Thyroid gland (tissue), 4 donors: ENCODE measurements around the gene CRLF1. TPM values are rescaled to one million over a fixed set of nuclear protein-coding genes. Genes with fewer than 3 reads are reported as not detected.
A peak's percentile ranks its signal among the peaks of the same experiment; 100 is the strongest.

Experiments
- DNase-seq, 2 donors: peaks; one replicate each; pipeline ENCODE4 v3.0.0-alpha.2; 2019
- H3K27ac ChIP-seq, 3 donors: fragments of 200-600 bp; sonication (generic); 1 replicate in 2 of 3; 2 replicates in 1 of 3; pipeline ENCODE4 v1.5.1; 2016 to 2019; ENCODE audit warnings: mild to moderate bottlenecking in 1 of 3, moderate library complexity in 1 of 3
- H3K27me3 ChIP-seq: fragments of 200-600 bp; sonication (generic); one replicate; pipeline ENCODE4 v1.5.1; 2019
- H3K36me3 ChIP-seq, 2 donors: fragments of 200-600 bp; sonication (generic); one replicate each; pipeline ENCODE4 v1.5.1; 2016 to 2019
- H3K4me1 ChIP-seq, 2 donors: fragments of 200-600 bp; sonication (generic); one replicate each; pipeline ENCODE4 v1.5.1; 2017 to 2019
- H3K4me3 ChIP-seq, 3 donors: fragments of 200-600 bp; sonication (generic); replicated peaks in 1 of 3; 1 replicate in 2 of 3; 2 replicates in 1 of 3; pipeline ENCODE4 v1.5.1; 2016; ENCODE audit warnings: mild to moderate bottlenecking in 1 of 3
- H3K9me3 ChIP-seq: fragments of 200-600 bp; sonication (generic); one replicate; pipeline ENCODE4 v1.5.1; 2017
- CTCF ChIP-seq, 6 experiments: fragments of 200-600 bp in 3 of 6; fragments of 450-650 bp in 3 of 6; sonication (generic) in 3 of 6; IDR thresholded peaks; one replicate each; pipeline ENCODE4 v1.5.1; 2016 to 2019; ENCODE audit warnings: antibody characterized with exemption in 6 of 6, mild to moderate bottlenecking in 2 of 6, inconsistent platforms in 1 of 6, moderate library complexity in 1 of 6
- POLR2A ChIP-seq, 2 donors: fragments of 450-650 bp; IDR thresholded peaks; one replicate each; pipeline ENCODE4 v1.6.1; 2017; ENCODE audit warnings: antibody characterized with exemption in 2 of 2, mild to moderate bottlenecking in 2 of 2, moderate library complexity in 1 of 2
- WGBS, 2 donors: methylation state at CpG; one replicate each; pipeline ENCODE4 v1.1.5; 2017; 5-methylcytosine and 5-hydroxymethylcytosine counted together
- intact Hi-C: fragments of 100-400 bp; cut with DNase I; formaldehyde crosslinking; loops from one replicate; pipeline ENCODE4 v1.15.1; 2023
- total RNA-seq, 4 donors: library from RNA; depleted of rRNA; stranded (reverse); fragments of >200 nt; gene quantifications; one replicate each; pipeline ENCODE4 v1.2.3, GENCODE V29; 2016

The CRLF1 gene
- total RNA-seq, 4 donors from 2014 or later = 87.2 to 140 (median 101) TPM

DNA sequence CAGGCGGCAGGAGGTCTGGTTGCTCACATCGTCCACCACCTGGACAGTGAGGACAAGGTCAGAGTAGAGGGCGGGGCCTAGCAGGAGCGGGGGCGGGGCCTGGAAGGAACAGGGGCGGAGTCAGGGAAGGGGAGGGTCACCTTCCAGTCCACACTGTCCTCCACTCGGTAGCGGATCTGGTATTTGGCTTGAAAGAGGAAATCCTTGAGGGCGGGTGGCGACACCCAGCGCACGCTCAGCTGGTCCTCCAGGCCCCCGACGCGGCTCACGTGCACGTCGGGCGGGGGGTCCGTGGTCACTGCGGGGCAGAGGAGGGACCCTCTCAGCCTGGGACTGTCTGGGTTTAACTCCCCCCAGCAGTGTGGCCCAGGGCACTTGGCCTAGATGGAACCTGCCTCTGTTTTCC is 9.8 kb downstream of the CRLF1 start:
- H3K4me1 ChIP-seq = peaks cover 10 to 20% of the 10 kb centered on the region in 2 donors
- intact Hi-C loops = loop anchor here (5.0 kb wide), 1 partner anchor 81 kb away; no protein-coding TSS in a partner anchor
- no peaks in the 10 kb centered on the region for H3K36me3 ChIP-seq
- WGBS, 2 donors = 15 to 65% methylated on average over 8 to 21 of the region's 21 CpGs
- no peak for TF ChIP-seq CTCF (IDR thresholded peaks at IDR 0.05)
- TF ChIP-seq POLR2A (IDR thresholded peaks at IDR 0.05) = no peak
- H3K27ac ChIP-seq = no peak overlapping the region
- no peak overlapping the region for H3K4me3 ChIP-seq
- no peaks in the 10 kb centered on the region for H3K27me3 ChIP-seq
- no peaks in the 10 kb centered on the region for H3K9me3 ChIP-seq
- no peak for DNase-seq

DNA sequence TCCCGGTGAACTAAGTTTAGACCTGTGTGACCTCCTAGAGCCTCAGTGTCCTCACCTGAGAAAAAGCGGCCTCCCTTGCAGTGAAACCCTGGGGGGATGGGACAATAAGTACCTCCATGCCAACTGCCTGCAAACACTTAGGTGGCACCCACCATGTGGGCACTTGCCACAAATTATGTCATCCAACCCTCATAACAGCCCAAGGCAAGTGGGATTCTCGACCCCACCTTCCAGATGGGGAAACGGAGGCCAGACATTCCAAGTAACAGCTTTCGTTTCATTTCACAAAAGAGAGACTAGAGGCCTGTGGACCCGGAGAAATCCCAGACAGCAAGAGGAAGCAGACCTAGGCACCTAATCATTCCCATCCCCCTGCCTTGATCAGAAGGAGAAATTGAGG is 11.1 kb downstream of the CRLF1 start:
- Histone ChIP-seq H3K4me3 (no peak overlapping the region), H3K27me3 (no peaks in the 10 kb centered on the region), H3K4me1 (peaks cover 10 to 20% of the 10 kb centered on the region in 2 donors), H3K36me3 (no peaks in the 10 kb centered on the region), H3K9me3 (no peaks in the 10 kb centered on the region), H3K27ac (no peak overlapping the region)
- WGBS, 2 donors = 71 to 75% methylated on average over 5 to 6 of the region's 6 CpGs
- intact Hi-C loops = loop anchor here (5.0 kb wide), 1 partner anchor 82 kb away; no protein-coding TSS in a partner anchor
- TF ChIP-seq CTCF (IDR thresholded peaks at IDR 0.05) (no peak), POLR2A (IDR thresholded peaks at IDR 0.05) (no peak)
- no peak for DNase-seq

DNA sequence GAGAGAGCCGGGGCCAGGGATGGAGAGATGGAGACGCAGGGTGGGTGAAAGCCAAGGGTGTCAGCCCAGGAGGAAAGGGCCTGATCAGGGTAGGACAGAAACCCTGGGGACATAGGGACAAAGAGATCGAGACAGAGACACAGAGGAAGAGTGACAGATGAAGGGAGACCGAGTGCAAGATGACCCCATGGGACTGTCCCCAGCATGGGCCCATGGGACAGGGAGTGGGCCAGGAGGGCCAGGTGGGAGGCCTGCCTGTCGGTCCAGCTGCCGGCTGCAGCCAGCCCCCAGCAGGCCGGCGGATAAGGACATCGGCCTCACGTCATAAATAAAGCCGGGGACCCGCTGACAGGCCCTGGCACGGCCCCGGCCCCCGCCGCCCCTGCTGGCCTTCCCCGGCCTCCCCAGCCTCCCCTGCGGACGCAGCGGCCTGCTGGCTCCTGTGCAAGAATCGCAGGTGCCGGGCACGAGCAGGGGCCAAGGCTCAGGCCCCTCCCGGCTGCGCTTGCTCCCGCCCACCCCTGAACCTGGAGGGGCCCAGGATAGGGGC is 11.7 kb downstream of the CRLF1 start:
- no peaks in the 10 kb centered on the region for H3K36me3 ChIP-seq
- TF ChIP-seq POLR2A (IDR thresholded peaks at IDR 0.05) (no peak), CTCF (IDR thresholded peaks at IDR 0.05) (no peak)
- intact Hi-C loops = loop anchor here (5.0 kb wide), 2 partner anchors 82 to 252 kb away; no protein-coding TSS in a partner anchor
- 13 to 17% methylated on average over 8 to 12 of the region's 26 CpGs for WGBS, 2 donors
- H3K9me3 ChIP-seq = no peaks in the 10 kb centered on the region
- DNase-seq = no peak
- H3K4me3 ChIP-seq = peak overlapping the region in 1 of 3 donors; percentile 25
- no peaks in the 10 kb centered on the region for H3K27me3 ChIP-seq
- H3K27ac ChIP-seq = no peak overlapping the region
- H3K4me1 ChIP-seq = peaks cover 10 to 21% of the 10 kb centered on the region in 2 donors

GRCh38 chr19:18594096-18594823 is 12.3 kb downstream of the CRLF1 start:
- H3K4me3 ChIP-seq = peak overlapping the region in 1 of 3 donors; percentile 25
- H3K27ac ChIP-seq = no peak overlapping the region
- H3K36me3 ChIP-seq = no peaks in the 10 kb centered on the region
- no peaks in the 10 kb centered on the region for H3K27me3 ChIP-seq
- H3K9me3 ChIP-seq = no peaks in the 10 kb centered on the region
- peak; percentile 77 to 79 for DNase-seq
- WGBS, 2 donors = 1 to 2% methylated on average over 13 to 35 of the region's 54 CpGs
- TF ChIP-seq POLR2A (IDR thresholded peaks at IDR 0.05) (no peak), CTCF (IDR thresholded peaks at IDR 0.05) (peak; percentile 46 to 97 (median 92))
- peaks cover 16 to 26% of the 10 kb centered on the region in 2 donors for H3K4me1 ChIP-seq
- intact Hi-C loops = loop anchor here (5.0 kb wide), 1 partner anchor 253 kb away; no protein-coding TSS in a partner anchor
